Heart right ventricle (tissue), 16 donors: ENCODE data around the gene CFAP54. TPM values are rescaled to one million over a fixed set of nuclear protein-coding genes. Genes with fewer than 3 reads are reported as not detected.
A peak's percentile ranks its signal among the peaks of the same experiment; 100 is the strongest.

Experiments used
- ATAC-seq, 8 donors: fragments of 200-7000 bp; cut with Tn5 transposase; one replicate each; pipeline ENCODE4 v1.9.1; 2020; ENCODE audit warnings: mild to moderate bottlenecking in 8 of 8, moderate library complexity in 8 of 8, moderate number of reproducible peaks in 1 of 8
- DNase-seq, 2 donors: peaks; one replicate each; pipeline ENCODE4 v3.0.0-alpha.2; 2020
- H3K27ac ChIP-seq, 10 donors: fragments of 200-600 bp; sonication (generic) in 2 of 10; one replicate each; pipeline versions ENCODE4 v1.5.0 to v1.8.0; 2020 to 2022; ENCODE audit warnings: mild to moderate bottlenecking in 3 of 10
- H3K27me3 ChIP-seq, 7 donors: fragments of 200-600 bp; one replicate each; pipeline ENCODE4 v1.8.0; 2021 to 2022; ENCODE audit warnings: mild to moderate bottlenecking in 2 of 7
- H3K36me3 ChIP-seq, 9 donors: fragments of 200-600 bp; sonication (generic) in 1 of 9; one replicate each; pipeline versions ENCODE4 v1.5.0 to v1.8.0; 2020 to 2022; ENCODE audit warnings: mild to moderate bottlenecking in 2 of 9
- H3K4me1 ChIP-seq, 9 donors: fragments of 200-600 bp; sonication (generic) in 1 of 9; one replicate each; pipeline versions ENCODE4 v1.5.0 to v1.8.0; 2020 to 2022; ENCODE audit warnings: mild to moderate bottlenecking in 4 of 9
- H3K4me3 ChIP-seq, 10 donors: fragments of 200-600 bp; sonication (generic) in 2 of 10; one replicate each; pipeline versions ENCODE4 v1.5.0 to v1.8.0; 2020 to 2022; ENCODE audit warnings: mild to moderate bottlenecking in 7 of 10, moderate library complexity in 2 of 10
- H3K9me3 ChIP-seq, 11 donors: fragments of 200-600 bp in 10 of 11; sonication (generic) in 2 of 11; one replicate each; pipeline versions ENCODE4 v1.5.0 to v1.8.0; 2013 to 2022; ENCODE audit warnings: mild to moderate bottlenecking in 2 of 11, control low read depth in 1 of 11, moderate library complexity in 1 of 11
- WGBS, 2 donors: extraction: QIAGEN DNeasy Blood & Tissue Kit; methylation state at CpG; one replicate each; pipeline ENCODE4 v1.1.7; 2013; ENCODE audit warnings: inconsistent platforms in 1 of 2; 5-methylcytosine and 5-hydroxymethylcytosine counted together
- intact Hi-C, 10 donors: fragments of 100-400 bp; cut with DNase I; formaldehyde crosslinking; loops; one replicate each; pipeline versions ENCODE4 v1.11.1 to v1.14.2; 2022
- polyA plus RNA-seq, 2 donors: library from polyadenylated mRNA; stranded (reverse); fragments of 200-250 nt; gene quantifications; one replicate each; pipeline ENCODE4 v1.2.3, GENCODE V29; 2013
- total RNA-seq, 10 donors: library from RNA; stranded (reverse); fragmentation: NEBNext Ultra II Directional in 3 of 10; extraction: Animal tissue kit (Norgen Biotek cat#: 25700) in 3 of 10; gene quantifications; one replicate each; pipeline versions ENCODE4 v1.2.1 to v1.2.4, GENCODE V29; 2021 to 2023
- TF ChIP-seq, protein P1 (sequence below), 9 donors: fragments of 200-600 bp; sonication (generic) in 2 of 9; IDR thresholded peaks; one replicate each; pipeline versions ENCODE4 v1.5.0 to v1.8.0; 2021 to 2022; ENCODE audit warnings: antibody characterized with exemption in 9 of 9, mild to moderate bottlenecking in 5 of 9, moderate library complexity in 1 of 9
- donor health status: Arrhythmogenic right ventricular cardiomyopathy.
- donor health status: ischemic (EF 13 %, LVEDD 7.1; RV severe dilation, severe dysfunction).
- donor health status: healthy with polysubstance abuse.
- donor health status: DM: no; HTN: yes; CAD: no.
- donor health status: DM: no; HTN: no; CAD: no.
- donor health status: ischemic (EF 25% LVEDD 6.9; RV normal size, moderate dysfunction).
- donor health status: ischemic (EF 25% LVEDD 5.7; RV mildly dilated, moderate dysfunction).
- donor health status: healthy.
- donor health status: DM: yes; HTN: yes; CAD: no.
- donor health status: Ischemic cardiomyopathy.
- donor health status: ischemic (EF 35%, LVEDD 5.7; RV mildly dilated, moderate dysfunction).
- donor health status: nonischemic (EF 11% LVEDD 7.7; RV severe dilation, severe dysfunction).
- donor health status: DM: yes; HTN: yes; CAD: no.
- donor health status: PGD.
- donor health status: ischemic (EF 29% LVEDD 5.4; RV normal size, mild dysfunction).
- donor health status: nonischemic (EF 23%, LVEDD 6.1; RV moderate dilation, normal function).

The CFAP54 gene
- total and polyA plus RNA-seq, 12 donors, result 0.07 to 0.35 (median 0.21) TPM; not detected in 2

GRCh38 chr12:96886998-96887677 is 397.8 kb downstream of the CFAP54 start:
- WGBS, 2 donors, result 53 to 56% methylated on average over 4 of the region's 4 CpGs
- no peaks in the 10 kb centered on the region for H3K27me3 ChIP-seq
- H3K9me3 ChIP-seq, result no peaks in the 10 kb centered on the region
- DNase-seq (peak in 1 of 2 donors; percentile 28), ATAC-seq (peak in 3 of 8 donors; percentile 11 to 65 (median 56))
- no peaks in the 10 kb centered on the region for H3K36me3 ChIP-seq
- TF ChIP-seq, protein P1, sequence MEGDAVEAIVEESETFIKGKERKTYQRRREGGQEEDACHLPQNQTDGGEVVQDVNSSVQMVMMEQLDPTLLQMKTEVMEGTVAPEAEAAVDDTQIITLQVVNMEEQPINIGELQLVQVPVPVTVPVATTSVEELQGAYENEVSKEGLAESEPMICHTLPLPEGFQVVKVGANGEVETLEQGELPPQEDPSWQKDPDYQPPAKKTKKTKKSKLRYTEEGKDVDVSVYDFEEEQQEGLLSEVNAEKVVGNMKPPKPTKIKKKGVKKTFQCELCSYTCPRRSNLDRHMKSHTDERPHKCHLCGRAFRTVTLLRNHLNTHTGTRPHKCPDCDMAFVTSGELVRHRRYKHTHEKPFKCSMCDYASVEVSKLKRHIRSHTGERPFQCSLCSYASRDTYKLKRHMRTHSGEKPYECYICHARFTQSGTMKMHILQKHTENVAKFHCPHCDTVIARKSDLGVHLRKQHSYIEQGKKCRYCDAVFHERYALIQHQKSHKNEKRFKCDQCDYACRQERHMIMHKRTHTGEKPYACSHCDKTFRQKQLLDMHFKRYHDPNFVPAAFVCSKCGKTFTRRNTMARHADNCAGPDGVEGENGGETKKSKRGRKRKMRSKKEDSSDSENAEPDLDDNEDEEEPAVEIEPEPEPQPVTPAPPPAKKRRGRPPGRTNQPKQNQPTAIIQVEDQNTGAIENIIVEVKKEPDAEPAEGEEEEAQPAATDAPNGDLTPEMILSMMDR (IDR thresholded peaks at IDR 0.05), result no peak
- H3K27ac ChIP-seq, result no peak overlapping the region
- no peak overlapping the region for H3K4me3 ChIP-seq
- no peaks in the 10 kb centered on the region for H3K4me1 ChIP-seq
- intact Hi-C loops, result no loop called here

- TF ChIP-seq, protein P1 (IDR thresholded peaks at IDR 0.05), result no peak
- DNase-seq (no peak), ATAC-seq (peak in 1 of 8 donors; percentile 53)
- Histone ChIP-seq H3K4me3 (no peak overlapping the region), H3K4me1 (no peaks in the 10 kb centered on the region), H3K9me3 (no peaks in the 10 kb centered on the region), H3K36me3 (no peaks in the 10 kb centered on the region), H3K27me3 (no peaks in the 10 kb centered on the region), H3K27ac (no peak overlapping the region)
- intact Hi-C loops, result no loop called here
- WGBS, 2 donors, result 37 to 39% methylated on average over 5 of the region's 5 CpGs
These were observed 400.0 kb downstream of the CFAP54 start for GRCh38 chr12:96889273-96889933.

DNA sequence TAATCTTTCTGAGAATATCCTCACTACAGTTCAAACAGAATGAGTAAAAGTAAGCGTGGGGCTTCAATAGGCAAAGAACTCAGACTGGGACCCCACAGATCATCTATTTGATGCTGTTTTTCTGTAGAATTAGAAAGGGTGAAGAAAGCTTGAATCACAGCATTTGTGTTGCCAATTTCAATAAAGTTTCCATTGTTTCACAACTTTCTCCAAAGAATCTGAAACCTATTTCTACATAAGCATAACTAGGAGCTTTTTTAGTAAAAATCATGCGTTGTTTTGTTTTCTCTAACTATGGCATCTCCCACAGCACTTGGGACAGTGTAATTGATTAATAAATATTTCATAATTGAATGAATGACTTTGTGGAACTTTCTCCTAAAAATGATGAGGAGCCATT is 401.0 kb downstream of the CFAP54 start:
- DNase-seq, result no peak
- ATAC-seq, result no peak

GRCh38 chr12:96892104-96892503 is 402.7 kb downstream of the CFAP54 start:
- Histone ChIP-seq H3K4me3 (no peak overlapping the region), H3K36me3 (no peaks in the 10 kb centered on the region), H3K27ac (no peak overlapping the region), H3K4me1 (no peaks in the 10 kb centered on the region), H3K9me3 (no peaks in the 10 kb centered on the region), H3K27me3 (no peaks in the 10 kb centered on the region)
- ATAC-seq, result no peak
- 68 to 75% methylated on average over 3 of the region's 3 CpGs for WGBS, 2 donors
- no peak for DNase-seq
- TF ChIP-seq, protein P1 (IDR thresholded peaks at IDR 0.05), result no peak
- intact Hi-C loops, result no loop called here

More for the DNA sequence above, 401.0 kb downstream of the CFAP54 start:
- no peaks in the 10 kb centered on the region for H3K4me1 ChIP-seq
- no peak overlapping the region for H3K27ac ChIP-seq
- WGBS, 2 donors, result 94% methylated on average over 2 of the region's 2 CpGs
- H3K9me3 ChIP-seq, result no peaks in the 10 kb centered on the region
- H3K4me3 ChIP-seq, result no peak overlapping the region
- no peaks in the 10 kb centered on the region for H3K36me3 ChIP-seq
- no peaks in the 10 kb centered on the region for H3K27me3 ChIP-seq
- TF ChIP-seq, protein P1 (IDR thresholded peaks at IDR 0.05), result no peak
- intact Hi-C loops, result no loop called here
